ENCODE results near the gene MRPL50. TPM values are rescaled to one million over a fixed set of nuclear protein-coding genes. Genes with fewer than 3 reads are reported as not detected.

Gene MRPL50
- polyA plus RNA-seq, 1 of the 3 experiments (the other 2 are of a cell fraction): 6.3 TPM

GRCh38 chr9:101362450-101362849 lies 36.0 kb downstream of the MRPL50 start:
- Histone ChIP-seq H3F3A (replicated peaks; ENCODE audit: insufficient read depth) (peaks cover 8% of the 10 kb centered on the region), H4K20me1 (ENCODE audit: insufficient read depth) (no peaks in the 10 kb centered on the region), H3K4me3 (ENCODE audit: low read depth in 2 of 2, low read length in 1 of 2) (no peak overlapping the region), H3K27ac (ENCODE audit: low read depth in 2 of 2, low read length in 1 of 2) (no peak overlapping the region), H2AFZ (ENCODE audit: low read depth) (no peak overlapping the region), H3K36me3 (replicated peaks in 1 of 2; ENCODE audit: control insufficient read depth in 1 of 2, insufficient read depth in 2 of 2, low read length in 1 of 2) (no peaks in the 10 kb centered on the region), H3K9me3 (no peaks in the 10 kb centered on the region), H3K79me2 (ENCODE audit: insufficient read depth) (no peaks in the 10 kb centered on the region), H3K9ac (no peak overlapping the region), H3K4me1 (ENCODE audit: control insufficient read depth in 1 of 2, insufficient read depth in 2 of 2, low read depth in 1 of 2, low read length in 1 of 2) (0 out of 4 replicates have a peak, but pooled peaks cover 0 to 6% of the 10 kb centered on the region in 2 experiments), H3K27me3 (ENCODE audit: insufficient read depth) (no peaks in the 10 kb centered on the region), H3K4me2 (no peak overlapping the region), H3K9me2 (no peaks in the 10 kb centered on the region; the same call in 1 of the 2 replicates)
- POLR2A ChIA-PET: no interaction called here
- CTCF ChIA-PET: interaction anchor here (1.2 kb wide), 1 partner anchor 51 kb away, joined by 3 read pairs; no protein-coding TSS in a partner anchor
- no peak for TF ChIP-seq IRF3 (IDR thresholded peaks at IDR 0.05; ENCODE audit: low read depth, low read length)
- TF ChIP-seq JUND (IDR thresholded peaks at IDR 0.05): no peak
- TF ChIP-seq NRF1 (IDR thresholded peaks at IDR 0.05; ENCODE audit: low read depth, low read length): no peak
- TF ChIP-seq TAF1 (IDR thresholded peaks at IDR 0.05; ENCODE audit: borderline replicate concordance, low read depth, low read length): no peak
- no peak for DNase-seq
- WGBS (ENCODE audit: low lambda C conversion rate): 46% methylated on average over 5 of the region's 5 CpGs

GRCh38 chr9:101360647-101361046 lies 37.8 kb downstream of the MRPL50 start:
- Histone ChIP-seq H3K9ac (no peak overlapping the region), H3K9me2 (no peaks in the 10 kb centered on the region; the same call in 1 of the 2 replicates), H3K27me3 (ENCODE audit: insufficient read depth) (no peaks in the 10 kb centered on the region), H3K4me2 (no peak overlapping the region), H3K9me3 (no peaks in the 10 kb centered on the region), H3K27ac (ENCODE audit: low read depth in 2 of 2, low read length in 1 of 2) (no peak overlapping the region), H4K20me1 (ENCODE audit: insufficient read depth) (no peaks in the 10 kb centered on the region), H3F3A (replicated peaks; ENCODE audit: insufficient read depth) (no peaks in the 10 kb centered on the region), H3K4me1 (ENCODE audit: control insufficient read depth in 1 of 2, insufficient read depth in 2 of 2, low read depth in 1 of 2, low read length in 1 of 2) (no peaks in the 10 kb centered on the region), H2AFZ (ENCODE audit: low read depth) (no peak overlapping the region), H3K36me3 (replicated peaks in 1 of 2; ENCODE audit: control insufficient read depth in 1 of 2, insufficient read depth in 2 of 2, low read length in 1 of 2) (no peaks in the 10 kb centered on the region), H3K4me3 (ENCODE audit: low read depth in 2 of 2, low read length in 1 of 2) (no peak overlapping the region), H3K79me2 (ENCODE audit: insufficient read depth) (no peaks in the 10 kb centered on the region)
- POLR2A ChIA-PET: no interaction called here
- CTCF ChIA-PET: no interaction called here
- DNase-seq: no peak
- no peak for TF ChIP-seq ZBTB33 (IDR thresholded peaks at IDR 0.05; ENCODE audit: borderline replicate concordance, low read depth)
- no peak for TF ChIP-seq PBX3 (IDR thresholded peaks at IDR 0.05)
- no peak for TF ChIP-seq EP300 (IDR thresholded peaks at IDR 0.05; ENCODE audit: borderline replicate concordance in 1 of 2, low read depth in 1 of 2, low read length in 1 of 2)
- no peak for TF ChIP-seq TAF1 (IDR thresholded peaks at IDR 0.05; ENCODE audit: borderline replicate concordance, low read depth, low read length)
- TF ChIP-seq SMC3 (IDR thresholded peaks at IDR 0.05; ENCODE audit: low read depth, low read length): no peak
- TF ChIP-seq GATA2 (CRISPR knock-in tag; IDR thresholded peaks at IDR 0.05): no peak
- no peak for TF ChIP-seq IRF3 (IDR thresholded peaks at IDR 0.05; ENCODE audit: low read depth, low read length)
- no peak for TF ChIP-seq CHD2 (IDR thresholded peaks at IDR 0.05; ENCODE audit: low read length, partially characterized antibody)
- no peak for TF ChIP-seq NRF1 (IDR thresholded peaks at IDR 0.05; ENCODE audit: low read depth, low read length)
- no peak for TF ChIP-seq RCOR1 (IDR thresholded peaks at IDR 0.05; ENCODE audit: low read length)
- TF ChIP-seq SIN3A (IDR thresholded peaks at IDR 0.05; ENCODE audit: borderline replicate concordance, low read depth, low read length): no peak
- TF ChIP-seq EZH2phosphoT487 (IDR thresholded peaks at IDR 0.05; ENCODE audit: borderline replicate concordance, low read depth): no peak
- no peak for TF ChIP-seq REST (IDR thresholded peaks at IDR 0.05; ENCODE audit: low read depth, low read length)
- no peak for TF ChIP-seq MXI1 (IDR thresholded peaks at IDR 0.05; ENCODE audit: low read depth, low read length)
- no peak for TF ChIP-seq RXRA (IDR thresholded peaks at IDR 0.05; ENCODE audit: borderline replicate concordance, low read depth)
